Gastroesophageal sphincter (tissue), 4 donors: ENCODE measurements around the gene CNOT8. TPM values are rescaled to one million over a fixed set of nuclear protein-coding genes. Genes with fewer than 3 reads are reported as not detected.
"Not testable (repeated sequence)": the region's sequence is repeated elsewhere in the genome, so short reads cannot be mapped to it uniquely, and the experiment has no call there.

Experiments used
- ATAC-seq: fragments of 150-250 bp; one replicate; pipeline ENCODE4 v1.9.1; 2016; ENCODE audit warnings: mild to moderate bottlenecking, moderate library complexity
- H3K27ac ChIP-seq, 4 donors: fragments of 200-600 bp; sonication (generic) in 3 of 4; 1 replicate in 3 of 4; 2 replicates in 1 of 4; pipeline ENCODE4 v1.5.1; 2016 to 2019
- H3K27me3 ChIP-seq: fragments of 200-600 bp; sonication (generic); one replicate; pipeline ENCODE4 v1.5.1; 2019
- H3K36me3 ChIP-seq, 2 donors: fragments of 200-600 bp; sonication (generic); one replicate each; pipeline ENCODE4 v1.5.1; 2019; ENCODE audit warnings: control low read depth in 1 of 2
- H3K4me1 ChIP-seq, 3 donors: fragments of 200-600 bp; sonication (generic); 1 replicate in 2 of 3; 2 replicates in 1 of 3; pipeline ENCODE4 v1.5.1; 2016 to 2019; ENCODE audit warnings: control low read depth in 2 of 3
- H3K4me3 ChIP-seq, 2 donors: fragments of 200-600 bp; sonication (generic); one replicate each; pipeline ENCODE4 v1.5.1; 2019; ENCODE audit warnings: mild to moderate bottlenecking in 1 of 2, moderate library complexity in 1 of 2
- H3K9me3 ChIP-seq, 3 donors: fragments of 200-600 bp; sonication (generic); one replicate each; pipeline ENCODE4 v1.5.1; 2017 to 2019; ENCODE audit warnings: control low read depth in 2 of 3
- CTCF ChIP-seq, 4 experiments: fragments of 200-600 bp in 2 of 4; fragments of 450-650 bp in 2 of 4; sonication (generic) in 1 of 4; IDR thresholded peaks; one replicate each; pipeline ENCODE4 v1.5.1; 2017 to 2019; ENCODE audit warnings: antibody characterized with exemption in 4 of 4, mild to moderate bottlenecking in 2 of 4, moderate library complexity in 2 of 4
- EP300 ChIP-seq: sonication (generic); formaldehyde crosslinking; IDR thresholded peaks from one replicate; pipeline ENCODE4 v1.6.1; 2017; ENCODE audit warnings: antibody characterized with exemption, mild to moderate bottlenecking
- POLR2A ChIP-seq, 2 donors: fragments of 450-650 bp; IDR thresholded peaks; one replicate each; pipeline ENCODE4 v1.6.1; 2017; ENCODE audit warnings: antibody characterized with exemption in 2 of 2, mild to moderate bottlenecking in 2 of 2, moderate library complexity in 1 of 2
- POLR2AphosphoS5 ChIP-seq: sonication (generic); formaldehyde crosslinking; IDR thresholded peaks from one replicate; pipeline ENCODE4 v1.6.1; 2017; ENCODE audit warnings: antibody characterized with exemption
- WGBS, 2 donors: methylation state at CpG; one replicate each; pipeline ENCODE4 v1.1.5; 2018; ENCODE audit warnings: low coverage in 1 of 2; 5-methylcytosine and 5-hydroxymethylcytosine counted together
- total RNA-seq, 4 donors: library from RNA; depleted of rRNA; stranded (reverse); fragments of >200 nt; gene quantifications; one replicate each; pipeline ENCODE4 v1.1.0, GENCODE V29; 2016

Gene CNOT8
- total RNA-seq, 4 donors from 2014 or later, result 53.6 to 71.5 (median 61.5) TPM

DNA sequence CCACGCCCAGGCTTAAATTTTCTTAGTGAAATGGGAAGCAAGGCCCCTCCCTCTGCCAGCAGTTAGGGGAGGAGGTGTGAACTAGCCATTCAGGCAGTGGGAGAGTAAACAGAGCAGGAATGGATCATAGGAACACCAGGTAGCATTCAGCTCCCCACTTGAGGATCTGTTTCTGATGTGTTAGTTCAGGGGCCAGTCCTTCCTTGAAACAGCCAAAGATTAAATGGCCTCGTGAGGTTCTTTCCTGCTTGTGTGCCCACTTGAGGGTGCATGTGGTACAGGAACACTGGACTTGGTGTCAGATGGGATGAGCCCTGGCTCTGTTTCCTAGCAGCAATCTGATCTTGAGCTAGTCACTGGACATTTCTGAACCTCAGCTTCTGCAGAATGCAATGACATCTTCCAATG, 29.2 kb upstream of the CNOT8 start:
- ATAC-seq, result no peak
- no peak for TF ChIP-seq EP300
- no peak for TF ChIP-seq POLR2AphosphoS5
- no peak for TF ChIP-seq POLR2A (IDR thresholded peaks at IDR 0.05)
- no peak for TF ChIP-seq CTCF (IDR thresholded peaks at IDR 0.05)
- 43 to 100% methylated on average over 1 of the region's 2 CpGs for WGBS, 2 donors
- Histone ChIP-seq H3K4me3 (no peak overlapping the region), H3K27me3 (no peaks in the 10 kb centered on the region), H3K27ac (no peak overlapping the region), H3K9me3 (no peaks in the 10 kb centered on the region), H3K4me1 (peaks cover 0 to 15% (median 0%) of the 10 kb centered on the region in 3 donors), H3K36me3 (peaks cover 0 to 91% of the 10 kb centered on the region in 2 donors)

GRCh38 chr5:154829589-154830218, 28.7 kb upstream of the CNOT8 start:
- Histone ChIP-seq H3K36me3 (peaks cover 0 to 88% of the 10 kb centered on the region in 2 donors), H3K27ac (no peak overlapping the region)
- ATAC-seq, result no peak

GRCh38 chr5:154830219-154830595, 28.2 kb upstream of the CNOT8 start:
- Histone ChIP-seq H3K27ac (no peak overlapping the region), H3K4me3 (no peak overlapping the region), H3K4me1 (peaks cover 0 to 25% (median 3%) of the 10 kb centered on the region in 3 donors), H3K36me3 (peaks cover 0 to 84% of the 10 kb centered on the region in 2 donors), H3K27me3 (no peaks in the 10 kb centered on the region), H3K9me3 (no peaks in the 10 kb centered on the region)
- TF ChIP-seq CTCF (IDR thresholded peaks at IDR 0.05), result no peak
- no peak for TF ChIP-seq POLR2A (IDR thresholded peaks at IDR 0.05)
- no peak for TF ChIP-seq POLR2AphosphoS5
- TF ChIP-seq EP300, result no peak
- no peak for ATAC-seq
- 84 to 90% methylated on average over 3 to 7 of the region's 7 CpGs for WGBS, 2 donors

More at GRCh38 chr5:154829589-154830218, 28.7 kb upstream of the CNOT8 start:
- Histone ChIP-seq H3K4me3 (no peak overlapping the region), H3K9me3 (no peaks in the 10 kb centered on the region), H3K4me1 (peaks cover 0 to 20% (median 0%) of the 10 kb centered on the region in 3 donors), H3K27me3 (no peaks in the 10 kb centered on the region)
- no peak for TF ChIP-seq POLR2A (IDR thresholded peaks at IDR 0.05)
- TF ChIP-seq CTCF (IDR thresholded peaks at IDR 0.05), result no peak
- no peak for TF ChIP-seq EP300
- TF ChIP-seq POLR2AphosphoS5, result no peak
- 73 to 80% methylated on average over 2 to 3 of the region's 4 CpGs for WGBS, 2 donors

DNA sequence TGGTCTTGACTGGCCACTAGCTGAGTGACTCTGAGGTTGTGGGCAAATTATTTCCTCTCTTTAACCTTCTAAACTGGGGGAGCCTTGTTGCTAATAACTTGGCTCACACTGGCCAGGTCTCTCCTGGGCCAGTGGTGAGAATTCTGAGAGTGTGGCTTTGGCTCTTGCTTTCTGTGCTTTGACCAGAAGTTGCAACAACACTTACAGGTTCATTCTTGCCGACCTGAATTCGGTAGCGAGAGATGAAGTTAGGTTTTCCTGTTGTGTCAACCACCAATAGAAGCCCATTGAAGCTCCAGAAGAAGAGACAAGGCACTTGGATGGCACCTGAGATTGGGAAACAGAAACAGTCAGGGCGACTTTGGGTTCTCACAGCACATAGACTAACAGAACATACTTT, 27.8 kb upstream of the CNOT8 start:
- peaks cover 0 to 81% of the 10 kb centered on the region in 2 donors for H3K36me3 ChIP-seq
- peaks cover 0 to 29% (median 4%) of the 10 kb centered on the region in 3 donors for H3K4me1 ChIP-seq
- WGBS, 2 donors, result 100% methylated on average over 3 of the region's 4 CpGs; no CpG with 5 or more reads in 1 of the 2 donors
- H3K27me3 ChIP-seq, result no peaks in the 10 kb centered on the region
- no peak for ATAC-seq
- H3K4me3 ChIP-seq, result no peak overlapping the region
- TF ChIP-seq CTCF (IDR thresholded peaks at IDR 0.05), result no peak
- TF ChIP-seq EP300, result no peak
- TF ChIP-seq POLR2A (IDR thresholded peaks at IDR 0.05), result no peak
- no peak for TF ChIP-seq POLR2AphosphoS5
- H3K9me3 ChIP-seq, result no peaks in the 10 kb centered on the region
- no peak overlapping the region for H3K27ac ChIP-seq

- no peak for TF ChIP-seq POLR2AphosphoS5
- no peak for TF ChIP-seq EP300
- no peak for TF ChIP-seq CTCF (IDR thresholded peaks at IDR 0.05)
- TF ChIP-seq POLR2A (IDR thresholded peaks at IDR 0.05), result no peak
- WGBS, 2 donors, result 50 to 77% methylated on average over 1 to 7 of the region's 7 CpGs
- Histone ChIP-seq H3K36me3 (peaks cover 0 to 73% of the 10 kb centered on the region in 2 donors), H3K27ac (peak overlapping the region in 1 of 4 donors; percentile 14), H3K4me3 (no peak overlapping the region), H3K4me1 (peaks cover 0 to 37% (median 4%) of the 10 kb centered on the region in 3 donors), H3K9me3 (no peaks in the 10 kb centered on the region), H3K27me3 (no peaks in the 10 kb centered on the region)
- ATAC-seq, result no peak
Observed at GRCh38 chr5:154831451-154831850, 27.0 kb upstream of the CNOT8 start.

DNA sequence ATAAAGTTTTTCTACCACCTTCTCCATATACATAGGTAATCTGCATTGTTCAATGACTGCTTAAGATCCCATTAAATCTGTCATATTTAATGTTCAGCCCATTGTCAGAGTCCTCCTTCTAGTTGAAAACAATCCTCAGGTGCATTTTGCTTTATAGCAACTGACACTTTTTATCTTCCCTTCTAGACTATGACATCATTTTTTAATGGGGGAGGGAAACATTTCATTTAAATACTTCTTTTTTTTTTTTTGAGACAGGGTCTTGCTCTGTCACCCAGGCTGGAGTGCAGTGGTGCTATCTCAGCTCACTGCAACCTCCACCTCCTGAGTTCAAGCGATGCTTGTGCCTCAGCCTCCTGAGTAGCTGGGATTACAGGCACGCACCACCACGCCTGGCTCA, 25.6 kb upstream of the CNOT8 start:
- H3K36me3 ChIP-seq, result peaks cover 0 to 74% of the 10 kb centered on the region in 2 donors

More for the DNA sequence above, 25.6 kb upstream of the CNOT8 start:
- H3K9me3 ChIP-seq, H3K4me3 ChIP-seq, ATAC-seq, H3K27me3 ChIP-seq: not testable (repeated sequence)
- Histone ChIP-seq H3K27ac (peak overlapping the region in 1 of 4 donors; percentile 80), H3K4me1 (peaks cover 0 to 37% (median 4%) of the 10 kb centered on the region in 3 donors)
- 89 to 90% methylated on average over 2 of the region's 3 CpGs for WGBS, 2 donors
